Measurements from ENCODE around the gene EPB41L4B.

- TF ChIP-seq EZH2 (IDR thresholded peaks at IDR 0.05; ENCODE audit: low read length, missing control alignments) (no peak), CTCF (conservative IDR thresholded peaks at IDR 0.05 in 1 of 2, IDR thresholded peaks at IDR 0.05 in 1 of 2; ENCODE audit: low read depth in 1 of 2, low read length in 2 of 2) (no peak)
These were observed 89.3 kb downstream of the EPB41L4B start for GRCh38 chr9:109231593-109231992.
